H9 (cell line): Measurements from ENCODE around the gene NHERF1. TPM values are rescaled to one million over a fixed set of nuclear protein-coding genes. Genes with fewer than 3 reads are reported as not detected.

ENCODE experiments used
- DNase-seq: peaks from one replicate; pipeline ENCODE4 v3.0.0-alpha.2; 2017
- H2AFZ ChIP-seq: one replicate; pipeline ENCODE4 v1.6.1; 2013; ENCODE audit warnings: mild to moderate bottlenecking, low read length, control low read depth, moderate library complexity
- H2AK5ac ChIP-seq: 2 replicates; pipeline ENCODE4 v1.6.1; 2013; ENCODE audit warnings: low read length, control low read depth, mixed read lengths; ENCODE audit not compliant: insufficient read length
- H2BK120ac ChIP-seq: one replicate; pipeline ENCODE4 v1.6.1; 2013; ENCODE audit warnings: low read depth, mild to moderate bottlenecking, low read length, control low read depth, inconsistent platforms; ENCODE audit not compliant: poor library complexity, severe bottlenecking
- H2BK12ac ChIP-seq: 2 replicates; pipeline ENCODE4 v1.6.1; 2013; ENCODE audit warnings: low read length, control low read depth, mixed read lengths, low read depth; ENCODE audit not compliant: insufficient read length
- H2BK15ac ChIP-seq: 2 replicates; pipeline ENCODE4 v1.6.1; 2013; ENCODE audit warnings: low read depth, low read length, control low read depth
- H2BK20ac ChIP-seq: one replicate; pipeline ENCODE4 v1.6.1; 2013; ENCODE audit warnings: low read depth, mild to moderate bottlenecking, low read length, control low read depth, inconsistent platforms; ENCODE audit not compliant: poor library complexity, severe bottlenecking
- H2BK5ac ChIP-seq: 2 replicates; pipeline ENCODE4 v1.6.1; 2013; ENCODE audit warnings: low read length, control low read depth, mixed read lengths; ENCODE audit not compliant: insufficient read length
- H3K14ac ChIP-seq: 2 replicates; pipeline ENCODE4 v1.6.1; 2013; ENCODE audit warnings: low read length, control low read depth; ENCODE audit not compliant: insufficient read depth
- H3K18ac ChIP-seq: 2 replicates; pipeline ENCODE4 v1.6.1; 2013; ENCODE audit warnings: low read depth, mild to moderate bottlenecking, mixed read lengths, low read length, control low read depth; ENCODE audit not compliant: insufficient read length
- H3K23ac ChIP-seq: 2 replicates; pipeline ENCODE4 v1.6.1; 2013; ENCODE audit warnings: low read length, control low read depth, mixed read lengths, low read depth; ENCODE audit not compliant: insufficient read length
- H3K23me2 ChIP-seq: 2 replicates; pipeline ENCODE4 v1.6.1; 2013; ENCODE audit warnings: low read depth, mild to moderate bottlenecking, mixed read lengths, low read length, control low read depth; ENCODE audit not compliant: insufficient read length, poor library complexity, severe bottlenecking
- H3K27ac ChIP-seq: 2 replicates; pipeline ENCODE4 v1.5.1; 2013; ENCODE audit warnings: low read length, control low read depth, mixed read lengths, low read depth; ENCODE audit not compliant: insufficient read length
- H3K27me3 ChIP-seq: 2 replicates; pipeline ENCODE4 v1.6.1; 2013; ENCODE audit warnings: low read length, control low read depth, inconsistent platforms; ENCODE audit not compliant: insufficient read depth
- H3K4ac ChIP-seq: 2 replicates; pipeline ENCODE4 v1.6.1; 2013; ENCODE audit warnings: low read depth, mild to moderate bottlenecking, control low read depth, inconsistent platforms, low read length, moderate library complexity
- H3K4me1 ChIP-seq: 2 replicates; pipeline ENCODE4 v1.6.1; 2013; ENCODE audit warnings: low read length, control low read depth, inconsistent platforms; ENCODE audit not compliant: insufficient read depth
- H3K4me2 ChIP-seq: 2 replicates; pipeline ENCODE4 v1.6.1; 2013; ENCODE audit warnings: low read length, control low read depth, mixed read lengths; ENCODE audit not compliant: insufficient read length, insufficient read depth
- H3K56ac ChIP-seq: 2 replicates; pipeline ENCODE4 v1.6.1; 2013; ENCODE audit warnings: low read depth, mild to moderate bottlenecking, mixed read lengths, low read length, control low read depth; ENCODE audit not compliant: insufficient read length
- H3K79me1 ChIP-seq: 2 replicates; pipeline ENCODE4 v1.6.1; 2013; ENCODE audit warnings: low read depth, mild to moderate bottlenecking, moderate library complexity, low read length, control low read depth, inconsistent platforms; ENCODE audit not compliant: insufficient read depth, poor library complexity, severe bottlenecking
- H3K79me2 ChIP-seq: 2 replicates; pipeline ENCODE4 v1.6.1; 2013; ENCODE audit warnings: low read length, control low read depth, inconsistent platforms; ENCODE audit not compliant: insufficient read depth
- H3K9ac ChIP-seq: 2 replicates; pipeline ENCODE4 v1.6.1; 2013; ENCODE audit warnings: low read length, control low read depth, mixed read lengths; ENCODE audit not compliant: insufficient read length; ENCODE audit errors: extremely low read depth
- H3K9me3 ChIP-seq: one replicate; pipeline ENCODE4 v1.6.1; 2013; ENCODE audit warnings: low read depth, low read length, inconsistent platforms; ENCODE audit not compliant: control insufficient read depth
- H3T11ph ChIP-seq: one replicate; pipeline ENCODE4 v1.6.1; 2013; ENCODE audit warnings: mild to moderate bottlenecking, low read length, control low read depth, inconsistent platforms
- H4K20me1 ChIP-seq: one replicate; pipeline ENCODE4 v1.6.1; 2013; ENCODE audit not compliant: control insufficient read depth, insufficient read length, insufficient read depth
- H4K5ac ChIP-seq: 2 replicates; pipeline ENCODE4 v1.6.1; 2013; ENCODE audit warnings: low read depth, mild to moderate bottlenecking, mixed read lengths, low read length, control low read depth; ENCODE audit not compliant: insufficient read length
- H4K8ac ChIP-seq: replicated peaks from 2 replicates; pipeline ENCODE4 v1.6.1; 2013; ENCODE audit warnings: low read length, control low read depth, mixed read lengths, low read depth; ENCODE audit not compliant: insufficient read length
- H4K91ac ChIP-seq: 2 replicates; pipeline ENCODE4 v1.6.1; 2013; ENCODE audit warnings: low read depth, mild to moderate bottlenecking, moderate library complexity, mixed read lengths, low read length, control low read depth; ENCODE audit not compliant: insufficient read length
- H3K27ac Mint-ChIP-seq, 3 experiments: 2 replicates in 2 of 3; 3 replicates in 1 of 3; pipeline ENCODE4 v1.8.0; 2020 to 2021; ENCODE audit warnings: mixed read lengths in 3 of 3, mild to moderate bottlenecking in 1 of 3, moderate library complexity in 1 of 3
- H3K27me3 Mint-ChIP-seq: 2 replicates; pipeline ENCODE4 v1.8.0; 2021; ENCODE audit warnings: low read depth, mild to moderate bottlenecking, moderate library complexity, mixed read lengths
- H3K36me3 Mint-ChIP-seq, 3 experiments: 2 replicates in 2 of 3; 3 replicates in 1 of 3; pipeline ENCODE4 v1.8.0; 2020 to 2021; ENCODE audit warnings: low read depth in 3 of 3, mixed read lengths in 3 of 3; ENCODE audit not compliant: insufficient read depth in 1 of 3
- H3K4me1 Mint-ChIP-seq, 2 experiments: 2 replicates each; pipeline ENCODE4 v1.8.0; 2020; ENCODE audit warnings: mixed read lengths in 2 of 2
- H3K4me3 Mint-ChIP-seq, 2 experiments: 2 replicates in 1 of 2; 3 replicates in 1 of 2; pipeline ENCODE4 v1.8.0; 2020 to 2021; ENCODE audit warnings: mild to moderate bottlenecking in 2 of 2, mixed read lengths in 2 of 2, moderate library complexity in 1 of 2
- H3K9me3 Mint-ChIP-seq, 2 experiments: 2 replicates in 1 of 2; 3 replicates in 1 of 2; pipeline ENCODE4 v1.8.0; 2020; ENCODE audit warnings: mild to moderate bottlenecking in 2 of 2, mixed read lengths in 2 of 2, moderate library complexity in 1 of 2
- WGBS: extraction: QIAGEN DNeasy Blood & Tissue Kit; methylation state at CpG from one replicate; pipeline ENCODE4 v1.1.7; 2013; ENCODE audit warnings: missing lambda C conversion rate, low lambda C conversion rate, mixed read lengths; ENCODE audit not compliant: insufficient read length; ENCODE audit errors: extremely low coverage; 5-methylcytosine and 5-hydroxymethylcytosine counted together
- total RNA-seq: library from RNA; stranded (reverse); gene quantifications from 2 replicates; pipeline ENCODE4 v1.2.1, GENCODE V29; 2021
- TF ChIP-seq, protein P1 (sequence below): fragments of 200-600 bp; sonication (generic); conservative IDR thresholded peaks from 3 replicates; pipeline ENCODE4 v1.8.0; 2021; ENCODE audit warnings: antibody characterized with exemption, mild to moderate bottlenecking

Gene NHERF1
- total RNA-seq, 1 experiment from 2014 or later: 74.4 TPM

DNA sequence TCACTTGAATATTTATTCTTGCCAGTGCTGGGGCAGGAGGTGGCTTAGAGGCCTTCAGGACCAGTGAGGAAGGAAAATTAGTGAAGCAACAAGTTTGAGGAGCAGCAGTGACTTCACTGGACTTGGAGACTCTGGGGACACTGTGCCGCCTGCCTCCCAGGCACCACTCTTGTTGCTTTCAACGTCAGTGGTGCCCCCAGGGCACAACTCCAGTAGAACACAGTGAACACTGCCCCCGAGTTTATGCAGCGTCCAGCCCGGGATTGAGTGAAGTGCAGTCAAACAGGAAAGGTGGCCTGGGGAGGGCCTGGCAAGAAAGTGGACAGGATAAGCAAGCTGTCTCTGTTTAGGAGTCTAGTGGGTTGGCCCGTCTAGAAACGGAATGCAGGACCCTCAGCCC lies 52.1 kb downstream of the NHERF1 start:
- Histone ChIP-seq H3K27me3 (no peaks in the 10 kb centered on the region), H4K8ac (no peak overlapping the region), H2BK120ac (no peak overlapping the region), H4K20me1 (no peaks in the 10 kb centered on the region), H3K79me2 (no peaks in the 10 kb centered on the region), H2BK12ac (no peak overlapping the region), H3T11ph (no peak overlapping the region), H3K9me3 (no peaks in the 10 kb centered on the region), H4K91ac (no peak overlapping the region), H3K18ac (no peak overlapping the region), H3K4ac (no peak overlapping the region), H3K23me2 (no peaks in the 10 kb centered on the region), H3K79me1 (no peaks in the 10 kb centered on the region), H4K5ac (no peak overlapping the region), H3K56ac (no peak overlapping the region), H2AFZ (no peak overlapping the region), H2BK5ac (no peak overlapping the region), H2BK20ac (no peak overlapping the region), H3K4me1 (no peaks in the 10 kb centered on the region), H3K23ac (no peak overlapping the region), H2AK5ac (no peak overlapping the region), H3K27ac (no peak overlapping the region), H3K14ac (no peak overlapping the region), H2BK15ac (no peak overlapping the region), H3K9ac (no peak overlapping the region), H3K4me2 (no peak overlapping the region)
- Mint-ChIP-seq H3K4me3 (no peak overlapping the region), H3K4me1 (no peaks in the 10 kb centered on the region), H3K36me3 (peaks cover 9 to 40% (median 29%) of the 10 kb centered on the region in 3 experiments; a peak in 6 of 7 replicates), H3K27me3 (no peaks in the 10 kb centered on the region), H3K27ac (no peak overlapping the region), H3K9me3 (no peaks in the 10 kb centered on the region)
- TF ChIP-seq, protein P1, sequence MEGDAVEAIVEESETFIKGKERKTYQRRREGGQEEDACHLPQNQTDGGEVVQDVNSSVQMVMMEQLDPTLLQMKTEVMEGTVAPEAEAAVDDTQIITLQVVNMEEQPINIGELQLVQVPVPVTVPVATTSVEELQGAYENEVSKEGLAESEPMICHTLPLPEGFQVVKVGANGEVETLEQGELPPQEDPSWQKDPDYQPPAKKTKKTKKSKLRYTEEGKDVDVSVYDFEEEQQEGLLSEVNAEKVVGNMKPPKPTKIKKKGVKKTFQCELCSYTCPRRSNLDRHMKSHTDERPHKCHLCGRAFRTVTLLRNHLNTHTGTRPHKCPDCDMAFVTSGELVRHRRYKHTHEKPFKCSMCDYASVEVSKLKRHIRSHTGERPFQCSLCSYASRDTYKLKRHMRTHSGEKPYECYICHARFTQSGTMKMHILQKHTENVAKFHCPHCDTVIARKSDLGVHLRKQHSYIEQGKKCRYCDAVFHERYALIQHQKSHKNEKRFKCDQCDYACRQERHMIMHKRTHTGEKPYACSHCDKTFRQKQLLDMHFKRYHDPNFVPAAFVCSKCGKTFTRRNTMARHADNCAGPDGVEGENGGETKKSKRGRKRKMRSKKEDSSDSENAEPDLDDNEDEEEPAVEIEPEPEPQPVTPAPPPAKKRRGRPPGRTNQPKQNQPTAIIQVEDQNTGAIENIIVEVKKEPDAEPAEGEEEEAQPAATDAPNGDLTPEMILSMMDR: no peak
- no peak for DNase-seq
- WGBS: no CpG with 5 or more reads among the region's 7 CpGs
